GM19193 (cell line): ENCODE data around the gene ZNF100.
A peak's percentile ranks its signal among the peaks of the same experiment; 100 is the strongest.

ENCODE experiments used
- POLR2A ChIP-seq: IDR thresholded peaks from 4 replicates; pipeline ENCODE4 v1.6.1; 2011; ENCODE audit not compliant: insufficient read depth, insufficient read length; ENCODE audit errors: extremely low read depth

ZNF100 gene

GRCh38 chr19:21767065-21767800 lies at the start of gene ZNF100:
ZNF100 (minus strand) TSS chr19:21767579; CDS start chr19:21767429, 150 bp downstream.
- TF ChIP-seq POLR2A, result peak; percentile 88

DNA sequence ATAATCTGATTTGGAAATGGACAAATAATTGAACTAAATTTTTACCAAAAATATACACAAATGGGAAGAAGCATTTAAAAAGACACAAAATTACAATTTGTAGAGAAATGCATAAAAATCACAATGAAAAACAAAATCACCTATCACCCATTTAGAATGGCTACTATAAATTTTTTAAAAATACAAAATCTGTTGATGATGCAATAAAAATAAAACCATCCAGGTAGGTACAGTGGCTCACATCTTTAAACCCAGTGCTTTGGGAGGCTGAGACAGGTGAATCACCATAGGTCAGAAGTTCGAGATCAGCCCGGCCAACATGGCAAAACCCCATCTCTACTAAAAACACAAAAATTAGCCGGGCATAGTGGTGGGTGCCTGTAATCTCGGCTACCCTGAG lies 45.1 kb upstream of the ZNF100 start:
- no peak for TF ChIP-seq POLR2A

DNA sequence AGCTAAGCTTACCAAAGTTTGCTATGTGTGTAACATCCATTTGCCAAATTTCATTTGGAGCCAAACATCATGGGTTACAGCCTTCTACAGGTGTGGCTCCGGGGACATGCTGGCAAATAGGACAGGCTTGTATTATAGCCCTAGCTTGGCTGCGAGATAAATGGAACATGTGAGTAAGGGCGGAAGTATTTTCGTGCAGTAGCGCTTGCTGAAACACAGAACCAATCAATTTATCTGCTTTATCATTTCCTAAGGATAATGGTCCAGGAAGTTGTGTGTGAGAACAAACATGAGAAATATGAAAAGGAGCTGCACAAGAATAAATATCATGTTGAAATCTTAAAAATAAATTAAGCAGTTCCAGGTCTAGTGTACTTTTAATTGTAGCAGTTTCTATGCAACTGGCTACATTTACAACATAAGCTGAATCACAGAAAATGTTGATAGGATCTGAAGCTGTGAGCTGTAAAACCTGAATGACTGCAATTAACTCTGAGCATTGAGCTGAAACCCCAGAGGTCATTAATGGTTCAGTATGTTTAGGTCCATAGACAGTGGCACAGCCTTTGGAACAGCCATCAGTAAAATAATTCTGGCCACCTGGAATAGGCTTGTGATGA lies 22.2 kb upstream of the ZNF100 start:
- no peak for TF ChIP-seq POLR2A

- TF ChIP-seq POLR2A, result no peak
These were observed 19.6 kb upstream of the ZNF100 start for GRCh38 chr19:21786936-21787335.

DNA sequence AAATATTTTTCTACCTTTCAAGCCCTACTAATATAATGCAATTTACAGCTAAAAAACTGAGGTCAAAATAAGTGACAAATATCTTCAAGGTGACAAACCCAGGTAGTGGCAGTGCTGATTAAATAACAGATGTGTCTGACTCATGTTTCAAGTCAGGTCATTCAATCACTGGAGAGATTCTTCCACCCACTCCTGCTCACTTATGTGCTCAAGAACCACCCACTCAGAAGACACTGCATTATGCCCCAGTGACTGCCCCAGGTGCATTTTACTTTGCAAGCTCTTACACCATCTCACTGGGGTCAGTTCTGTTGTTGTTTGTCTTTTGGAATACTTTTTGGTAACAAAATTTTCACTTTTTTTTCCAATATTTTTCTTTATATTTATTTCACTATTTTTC lies 2.2 kb downstream of the ZNF100 start:
- no peak for TF ChIP-seq POLR2A

- TF ChIP-seq POLR2A, result no peak
These were observed 9.1 kb downstream of the ZNF100 start for GRCh38 chr19:21758296-21758695.

GRCh38 chr19:21751384-21751783 lies 16.0 kb downstream of the ZNF100 start:
- no peak for TF ChIP-seq POLR2A

GRCh38 chr19:21750586-21751128 lies 16.7 kb downstream of the ZNF100 start:
- no peak for TF ChIP-seq POLR2A

DNA sequence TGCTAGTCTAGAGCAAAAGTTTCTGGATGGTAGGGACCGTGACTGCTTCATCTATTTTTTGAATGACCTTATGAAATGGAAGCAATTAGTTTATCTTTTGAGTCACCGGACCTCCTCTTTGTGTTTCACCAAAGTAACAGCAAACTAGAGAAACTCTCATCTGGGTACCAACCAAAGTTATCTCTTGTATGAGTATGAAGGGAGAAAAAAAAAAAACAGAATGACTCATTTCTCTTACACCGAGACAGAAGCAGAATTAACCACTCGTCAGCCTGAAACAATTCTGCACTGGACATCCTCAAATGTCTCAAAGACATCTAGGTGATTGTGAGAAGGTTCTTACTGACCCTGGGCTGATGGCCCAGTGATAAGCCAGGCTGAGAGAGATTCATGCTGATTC lies 18.3 kb downstream of the ZNF100 start:
- TF ChIP-seq POLR2A, result no peak

DNA sequence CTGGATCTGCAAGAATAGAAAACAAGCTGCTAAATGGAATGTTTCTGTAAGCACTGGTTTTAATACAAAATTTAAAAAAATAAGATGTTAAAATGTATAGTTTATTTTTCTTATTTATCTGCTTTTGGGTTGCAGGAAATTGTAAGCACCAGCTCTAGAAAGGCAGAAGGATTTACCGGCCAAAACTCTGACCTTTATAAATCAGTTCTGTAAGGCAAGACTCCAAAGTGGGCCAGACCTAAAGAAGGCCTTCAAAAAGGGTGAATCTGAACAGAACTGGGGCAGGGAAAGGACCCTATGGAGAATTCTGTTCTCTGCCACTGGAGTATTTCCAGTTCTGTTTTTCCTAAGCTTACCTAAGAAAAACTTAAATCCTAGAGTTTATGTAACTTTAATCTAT lies 19.3 kb downstream of the ZNF100 start:
- TF ChIP-seq POLR2A, result no peak

- no peak for TF ChIP-seq POLR2A
These were observed 26.8 kb downstream of the ZNF100 start for GRCh38 chr19:21740559-21740958.

- no peak for TF ChIP-seq POLR2A
These were observed 53.6 kb downstream of the ZNF100 start for GRCh38 chr19:21713761-21714160.

GRCh38 chr19:21709464-21709863 lies 57.9 kb downstream of the ZNF100 start:
- TF ChIP-seq POLR2A, result no peak

DNA sequence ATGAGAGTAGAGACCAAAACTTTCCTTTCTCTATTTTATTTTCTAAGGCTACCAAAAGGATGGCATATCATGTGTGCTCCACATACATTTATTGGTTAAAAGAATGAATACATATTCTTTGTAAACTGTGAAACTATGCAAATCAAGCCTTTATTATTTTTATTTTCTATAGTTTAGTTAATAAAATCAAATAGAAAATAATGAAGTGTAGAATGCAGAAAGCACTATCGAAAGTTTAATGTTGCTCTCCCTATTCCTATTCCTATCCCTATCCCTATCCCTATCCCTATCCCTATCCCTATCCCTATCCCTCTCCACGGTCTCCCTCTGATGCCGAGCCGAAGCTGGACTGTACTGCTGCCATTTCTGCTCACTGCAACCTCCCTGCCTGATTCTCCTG lies 60.3 kb downstream of the ZNF100 start:
- TF ChIP-seq POLR2A, result no peak

DNA sequence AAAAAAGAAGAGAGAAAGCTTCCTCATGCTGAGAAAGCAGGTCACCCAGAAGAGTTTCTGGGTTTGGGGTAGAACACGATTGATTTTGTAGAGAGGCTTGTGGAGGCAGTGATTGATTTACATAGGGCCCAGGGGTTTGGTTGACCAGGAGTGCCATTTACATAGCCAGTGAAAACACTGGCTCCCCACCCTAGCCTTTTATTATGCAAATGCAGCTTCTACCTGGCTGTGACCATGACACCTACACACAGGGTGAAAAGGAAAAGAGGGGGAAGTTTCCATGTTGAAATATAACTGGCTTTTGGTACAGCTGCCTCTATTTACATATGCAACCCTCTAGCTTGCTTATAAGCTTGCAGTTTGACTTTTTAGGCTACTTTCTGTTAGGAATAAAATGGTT lies 62.0 kb downstream of the ZNF100 start:
- no peak for TF ChIP-seq POLR2A

DNA sequence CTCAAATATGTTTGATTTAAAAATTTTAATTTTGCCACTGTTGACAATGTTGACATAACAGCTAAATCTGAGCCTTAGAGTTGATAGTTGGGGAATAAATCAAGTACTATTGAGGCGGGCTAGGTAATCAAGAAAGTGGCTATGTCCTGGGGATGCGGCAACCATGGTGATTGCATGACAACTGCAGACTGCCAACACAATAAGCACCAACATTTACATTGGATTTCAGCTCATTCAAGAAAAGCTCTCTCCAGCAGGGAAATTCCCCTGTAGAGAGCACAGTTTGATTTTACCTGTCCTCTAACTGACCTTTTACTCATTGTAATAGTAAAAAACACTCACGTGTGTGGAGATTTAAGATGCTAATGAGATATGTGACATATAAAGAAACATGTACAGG lies 63.1 kb downstream of the ZNF100 start:
- TF ChIP-seq POLR2A, result no peak

- no peak for TF ChIP-seq POLR2A
These were observed 68.2 kb downstream of the ZNF100 start for GRCh38 chr19:21699197-21699596.

- TF ChIP-seq POLR2A, result no peak
These were observed 69.2 kb downstream of the ZNF100 start for GRCh38 chr19:21698215-21698614.
